ENCODE measurements around the gene FOXO3B.
"Not testable (repeated sequence)": the region's sequence is repeated elsewhere in the genome, so short reads cannot be mapped to it uniquely, and the experiment has no call there.

DNA sequence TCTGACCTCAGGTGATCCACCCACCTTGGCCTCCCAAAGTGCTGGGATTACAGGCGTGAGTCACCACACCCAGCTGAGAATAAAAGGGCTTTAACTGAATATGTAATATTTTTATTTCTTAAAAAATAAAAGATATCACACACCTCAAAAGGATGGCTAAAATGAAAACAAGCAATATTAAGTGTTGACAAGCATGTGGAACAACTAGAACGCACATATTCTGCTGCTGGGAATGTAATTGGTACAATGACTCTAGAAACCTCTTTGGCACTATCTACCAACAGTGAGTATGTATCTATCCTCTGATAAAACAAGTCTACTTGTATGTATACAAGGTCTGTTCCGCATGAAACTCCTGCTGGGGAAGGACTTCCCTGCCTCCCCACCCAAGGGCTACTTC, 5.2 kb downstream of the FOXO3B start:
- TF ChIP-seq CTCF, POLR2A (IDR thresholded peaks at IDR 0.05): not testable (repeated sequence)

All from body of pancreas (tissue), 4 donors.